ENCODE measurements around the gene TNFRSF1A.

- TF ChIP-seq CTCF (IDR thresholded peaks at IDR 0.05) (no peak), POLR2A (IDR thresholded peaks at IDR 0.05) (no peak)
Measured at GRCh38 chr12:6361834-6362233, 20.0 kb upstream of the TNFRSF1A start.

Data from adrenal gland (tissue), 5 donors.